ENCODE results near the gene AADAT.

DNA sequence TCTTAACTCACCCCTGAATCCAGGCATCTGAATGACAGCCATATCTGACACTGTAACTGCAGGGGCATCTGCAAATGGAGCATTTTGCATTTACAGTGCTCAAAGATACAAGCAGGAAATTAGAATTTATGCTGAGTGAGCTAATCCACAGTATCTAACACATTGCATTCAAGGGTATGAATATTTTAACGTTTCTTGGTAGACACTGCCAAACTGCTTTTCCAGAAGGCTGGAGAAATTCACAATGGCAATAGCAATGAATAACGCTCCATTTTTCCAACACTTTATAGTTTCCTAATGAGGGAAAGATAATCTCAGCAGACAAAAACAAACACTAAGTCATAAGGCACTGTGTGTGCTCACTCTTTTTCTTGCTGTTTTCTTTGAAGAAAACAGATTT lies 30.9 kb downstream of the AADAT start:
- no peak for TF ChIP-seq YY1 (IDR thresholded peaks at IDR 0.05; ENCODE audit: low read depth, low read length)
- TF ChIP-seq EZH2 (IDR thresholded peaks at IDR 0.05; ENCODE audit: low read depth, low read length, severe bottlenecking): no peak
- no peak for TF ChIP-seq JUN (IDR thresholded peaks at IDR 0.05; ENCODE audit: low read depth, low read length)
- TF ChIP-seq, protein P1, sequence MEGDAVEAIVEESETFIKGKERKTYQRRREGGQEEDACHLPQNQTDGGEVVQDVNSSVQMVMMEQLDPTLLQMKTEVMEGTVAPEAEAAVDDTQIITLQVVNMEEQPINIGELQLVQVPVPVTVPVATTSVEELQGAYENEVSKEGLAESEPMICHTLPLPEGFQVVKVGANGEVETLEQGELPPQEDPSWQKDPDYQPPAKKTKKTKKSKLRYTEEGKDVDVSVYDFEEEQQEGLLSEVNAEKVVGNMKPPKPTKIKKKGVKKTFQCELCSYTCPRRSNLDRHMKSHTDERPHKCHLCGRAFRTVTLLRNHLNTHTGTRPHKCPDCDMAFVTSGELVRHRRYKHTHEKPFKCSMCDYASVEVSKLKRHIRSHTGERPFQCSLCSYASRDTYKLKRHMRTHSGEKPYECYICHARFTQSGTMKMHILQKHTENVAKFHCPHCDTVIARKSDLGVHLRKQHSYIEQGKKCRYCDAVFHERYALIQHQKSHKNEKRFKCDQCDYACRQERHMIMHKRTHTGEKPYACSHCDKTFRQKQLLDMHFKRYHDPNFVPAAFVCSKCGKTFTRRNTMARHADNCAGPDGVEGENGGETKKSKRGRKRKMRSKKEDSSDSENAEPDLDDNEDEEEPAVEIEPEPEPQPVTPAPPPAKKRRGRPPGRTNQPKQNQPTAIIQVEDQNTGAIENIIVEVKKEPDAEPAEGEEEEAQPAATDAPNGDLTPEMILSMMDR (IDR thresholded peaks at IDR 0.05; ENCODE audit: control extremely low read depth in 1 of 3, insufficient read depth in 1 of 3, low read depth in 1 of 3, low read length in 3 of 3): no peak
- TF ChIP-seq POLR2AphosphoS5 (IDR thresholded peaks at IDR 0.05; ENCODE audit: low read depth, low read length): no peak

Data from H1 (cell line).